ENCODE data around the gene THPO. TPM values are rescaled to one million over a fixed set of nuclear protein-coding genes. Genes with fewer than 3 reads are reported as not detected.

The THPO gene
- total and polyA plus RNA-seq, 9 of the 15 experiments (the other 6 are each of a cell fraction or from before 2014, with no cell fraction given) = 0.11 to 1.1 (median 0.35) TPM; not detected in 1

GRCh38 chr3:184354121-184354728 lies 23.8 kb downstream of the THPO start (continued):
- TF ChIP-seq ETV1 (tag; conservative IDR thresholded peaks at IDR 0.05; ENCODE audit: low read depth) = no peak
- TF ChIP-seq TCF15 (CRISPR knock-in tag; IDR thresholded peaks at IDR 0.05) = no peak
- peak; percentile 95 for TF ChIP-seq ZBTB7A (IDR thresholded peaks at IDR 0.05; ENCODE audit: borderline replicate concordance, control insufficient read depth, low read depth, low read length)
- no peak for TF ChIP-seq FOXJ3 (CRISPR knock-in tag; IDR thresholded peaks at IDR 0.05)
- no peak for TF ChIP-seq TCF7L2 (IDR thresholded peaks at IDR 0.05; ENCODE audit: low read depth, low read length)
- no peak for TF ChIP-seq TARDBP (IDR thresholded peaks at IDR 0.05)
- TF ChIP-seq NONO (IDR thresholded peaks at IDR 0.05; ENCODE audit: low read depth in 2 of 2, low read length in 1 of 2) = no peak
- peak; percentile 75 to 82 (median 77) for TF ChIP-seq CTCF (IDR thresholded peaks at IDR 0.05 in 2 of 3, conservative IDR thresholded peaks at IDR 0.05 in 1 of 3; ENCODE audit: insufficient read depth in 2 of 3, low read depth in 1 of 3, low read length in 3 of 3)
- no peak for TF ChIP-seq ZNF785 (CRISPR knock-in tag; IDR thresholded peaks at IDR 0.05)
- no peak for TF ChIP-seq KDM2B (CRISPR knock-in tag; IDR thresholded peaks at IDR 0.05)
- TF ChIP-seq, protein P1, sequence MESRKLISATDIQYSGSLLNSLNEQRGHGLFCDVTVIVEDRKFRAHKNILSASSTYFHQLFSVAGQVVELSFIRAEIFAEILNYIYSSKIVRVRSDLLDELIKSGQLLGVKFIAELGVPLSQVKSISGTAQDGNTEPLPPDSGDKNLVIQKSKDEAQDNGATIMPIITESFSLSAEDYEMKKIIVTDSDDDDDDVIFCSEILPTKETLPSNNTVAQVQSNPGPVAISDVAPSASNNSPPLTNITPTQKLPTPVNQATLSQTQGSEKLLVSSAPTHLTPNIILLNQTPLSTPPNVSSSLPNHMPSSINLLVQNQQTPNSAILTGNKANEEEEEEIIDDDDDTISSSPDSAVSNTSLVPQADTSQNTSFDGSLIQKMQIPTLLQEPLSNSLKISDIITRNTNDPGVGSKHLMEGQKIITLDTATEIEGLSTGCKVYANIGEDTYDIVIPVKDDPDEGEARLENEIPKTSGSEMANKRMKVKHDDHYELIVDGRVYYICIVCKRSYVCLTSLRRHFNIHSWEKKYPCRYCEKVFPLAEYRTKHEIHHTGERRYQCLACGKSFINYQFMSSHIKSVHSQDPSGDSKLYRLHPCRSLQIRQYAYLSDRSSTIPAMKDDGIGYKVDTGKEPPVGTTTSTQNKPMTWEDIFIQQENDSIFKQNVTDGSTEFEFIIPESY (CRISPR knock-in tag; IDR thresholded peaks at IDR 0.05) = no peak
- TF ChIP-seq RAD21 (CRISPR knock-in tag; conservative IDR thresholded peaks at IDR 0.05 in 1 of 2, IDR thresholded peaks at IDR 0.05 in 1 of 2) = peak; percentile 38 to 61
- TF ChIP-seq RCOR1 (IDR thresholded peaks at IDR 0.05; ENCODE audit: borderline replicate concordance in 1 of 2, low read depth in 2 of 2, low read length in 2 of 2) = no peak
- TF ChIP-seq ZNF318 (IDR thresholded peaks at IDR 0.05; ENCODE audit: borderline replicate concordance in 1 of 2, low read depth in 1 of 2) = no peak

All from K562 (cell line).